ENCODE data around the gene GPT2.
"Not testable (repeated sequence)": the region's sequence is repeated elsewhere in the genome, so short reads cannot be mapped to it uniquely, and the experiment has no call there.

Gene GPT2

DNA sequence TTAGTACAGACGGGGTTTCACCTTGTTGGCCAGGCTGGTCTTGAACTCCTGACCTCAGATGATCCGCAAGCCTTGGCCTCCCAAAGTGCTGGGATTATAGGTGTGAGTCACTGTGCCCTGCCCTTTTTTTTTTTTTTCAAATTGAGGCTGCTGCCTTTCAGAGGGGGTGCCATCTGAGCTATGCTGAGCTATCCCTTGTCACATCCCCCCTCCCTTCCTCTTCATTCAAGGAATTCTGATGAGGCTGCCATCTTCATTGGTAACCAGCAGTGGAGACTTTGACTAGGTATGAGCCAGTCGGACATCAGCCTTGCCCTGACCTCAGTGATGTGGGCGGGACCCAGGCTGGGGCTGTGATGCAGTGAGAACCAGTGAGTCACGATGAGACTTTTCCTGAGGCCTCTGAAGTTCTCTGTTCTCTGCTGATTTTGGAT lies 24.4 kb upstream of the GPT2 start:
- Histone ChIP-seq H3K4me2 (ENCODE audit: low read length) (no peak overlapping the region), H3K27ac (ENCODE audit: low read depth, low read length) (no peak overlapping the region), H3K79me2 (ENCODE audit: control insufficient read depth, low read length) (no peaks in the 10 kb centered on the region), H3F3A (ENCODE audit: control insufficient read depth, insufficient read depth) (no peaks in the 10 kb centered on the region), H3K36me3 (ENCODE audit: control insufficient read depth, low read length) (no peaks in the 10 kb centered on the region), H3K27me3 (ENCODE audit: control insufficient read depth, low read length) (no peaks in the 10 kb centered on the region), H4K20me1 (ENCODE audit: control insufficient read depth, insufficient read depth, low read depth, low read length) (no peaks in the 10 kb centered on the region), H3K9me3 (ENCODE audit: control insufficient read depth, insufficient read depth, low read length) (no peaks in the 10 kb centered on the region), H3K9me2 (replicated peaks; ENCODE audit: control insufficient read depth, low read length) (no peaks in the 10 kb centered on the region), H3K4me3 (ENCODE audit: low read length) (no peak overlapping the region), H3K4me1 (ENCODE audit: control insufficient read depth, low read length) (peaks cover 23% of the 10 kb centered on the region)
- TF ChIP-seq EZH2phosphoT487 (IDR thresholded peaks at IDR 0.05; ENCODE audit: borderline replicate concordance, low read length) = no peak
- TF ChIP-seq, protein P1, sequence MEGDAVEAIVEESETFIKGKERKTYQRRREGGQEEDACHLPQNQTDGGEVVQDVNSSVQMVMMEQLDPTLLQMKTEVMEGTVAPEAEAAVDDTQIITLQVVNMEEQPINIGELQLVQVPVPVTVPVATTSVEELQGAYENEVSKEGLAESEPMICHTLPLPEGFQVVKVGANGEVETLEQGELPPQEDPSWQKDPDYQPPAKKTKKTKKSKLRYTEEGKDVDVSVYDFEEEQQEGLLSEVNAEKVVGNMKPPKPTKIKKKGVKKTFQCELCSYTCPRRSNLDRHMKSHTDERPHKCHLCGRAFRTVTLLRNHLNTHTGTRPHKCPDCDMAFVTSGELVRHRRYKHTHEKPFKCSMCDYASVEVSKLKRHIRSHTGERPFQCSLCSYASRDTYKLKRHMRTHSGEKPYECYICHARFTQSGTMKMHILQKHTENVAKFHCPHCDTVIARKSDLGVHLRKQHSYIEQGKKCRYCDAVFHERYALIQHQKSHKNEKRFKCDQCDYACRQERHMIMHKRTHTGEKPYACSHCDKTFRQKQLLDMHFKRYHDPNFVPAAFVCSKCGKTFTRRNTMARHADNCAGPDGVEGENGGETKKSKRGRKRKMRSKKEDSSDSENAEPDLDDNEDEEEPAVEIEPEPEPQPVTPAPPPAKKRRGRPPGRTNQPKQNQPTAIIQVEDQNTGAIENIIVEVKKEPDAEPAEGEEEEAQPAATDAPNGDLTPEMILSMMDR (IDR thresholded peaks at IDR 0.05; ENCODE audit: low read depth, low read length, poor library complexity, severe bottlenecking) = no peak

DNA sequence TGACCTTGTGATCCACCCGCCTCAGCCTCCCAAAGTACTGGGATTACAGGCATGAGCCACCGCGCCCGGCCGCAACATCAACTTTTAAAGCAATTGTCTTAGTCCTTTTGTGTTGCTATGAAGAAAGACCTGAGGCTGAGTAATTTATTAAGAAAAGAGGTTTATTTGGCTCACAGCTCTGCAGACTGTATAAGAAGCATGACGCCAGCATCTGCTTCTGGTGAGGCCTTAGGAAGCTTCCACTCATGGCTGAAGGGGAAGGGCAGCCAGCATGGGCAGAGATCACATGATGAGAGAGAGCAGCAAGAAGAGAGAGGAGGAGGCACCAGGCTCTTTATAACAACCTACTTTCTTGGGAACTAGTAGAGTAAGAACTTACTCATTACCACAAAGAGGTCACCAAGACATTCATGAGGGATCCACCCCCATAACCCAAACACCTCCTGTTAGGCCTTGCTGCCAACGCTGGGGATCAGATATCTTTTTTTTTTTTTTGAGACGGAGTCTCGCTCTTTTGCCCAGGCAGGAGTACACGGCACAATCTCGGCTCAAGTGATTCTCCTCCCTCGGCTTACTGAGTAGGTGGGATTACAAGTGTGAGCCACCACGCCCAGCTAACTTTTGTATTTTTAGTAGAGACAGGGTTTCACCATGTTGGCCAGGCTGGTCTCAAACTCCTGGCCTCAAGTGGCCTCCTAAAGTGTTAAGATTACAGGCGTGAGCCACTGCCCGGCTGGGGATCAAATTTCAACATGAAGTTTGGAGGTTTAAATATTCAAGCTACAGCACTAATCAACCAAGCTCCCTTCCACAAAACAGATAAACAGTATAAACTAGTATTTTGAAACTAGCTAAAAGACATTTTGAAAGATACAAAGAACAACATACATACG lies 21.4 kb upstream of the GPT2 start:
- H3K27ac ChIP-seq (ENCODE audit: low read depth, low read length) = no peak overlapping the region
- no peaks in the 10 kb centered on the region for H3F3A ChIP-seq (ENCODE audit: control insufficient read depth, insufficient read depth)
- H3K9me3 ChIP-seq (ENCODE audit: control insufficient read depth, insufficient read depth, low read length) = no peaks in the 10 kb centered on the region
- H3K27me3 ChIP-seq (ENCODE audit: control insufficient read depth, low read length) = no peaks in the 10 kb centered on the region
- no peaks in the 10 kb centered on the region for H4K20me1 ChIP-seq (ENCODE audit: control insufficient read depth, insufficient read depth, low read depth, low read length)
- H3K36me3 ChIP-seq (ENCODE audit: control insufficient read depth, low read length) = no peaks in the 10 kb centered on the region
- no peak for TF ChIP-seq EZH2phosphoT487 (IDR thresholded peaks at IDR 0.05; ENCODE audit: borderline replicate concordance, low read length)
- TF ChIP-seq, protein P1 (IDR thresholded peaks at IDR 0.05; ENCODE audit: low read depth, low read length, poor library complexity, severe bottlenecking) = no peak
- H3K4me1 ChIP-seq (ENCODE audit: control insufficient read depth, low read length) = peaks cover 11% of the 10 kb centered on the region
- no peak overlapping the region for H3K4me2 ChIP-seq (ENCODE audit: low read length)
- H3K79me2 ChIP-seq (ENCODE audit: control insufficient read depth, low read length) = no peaks in the 10 kb centered on the region
- no peaks in the 10 kb centered on the region for H3K9me2 ChIP-seq (replicated peaks; ENCODE audit: control insufficient read depth, low read length)
- H3K4me3 ChIP-seq (ENCODE audit: low read length) = no peak overlapping the region

DNA sequence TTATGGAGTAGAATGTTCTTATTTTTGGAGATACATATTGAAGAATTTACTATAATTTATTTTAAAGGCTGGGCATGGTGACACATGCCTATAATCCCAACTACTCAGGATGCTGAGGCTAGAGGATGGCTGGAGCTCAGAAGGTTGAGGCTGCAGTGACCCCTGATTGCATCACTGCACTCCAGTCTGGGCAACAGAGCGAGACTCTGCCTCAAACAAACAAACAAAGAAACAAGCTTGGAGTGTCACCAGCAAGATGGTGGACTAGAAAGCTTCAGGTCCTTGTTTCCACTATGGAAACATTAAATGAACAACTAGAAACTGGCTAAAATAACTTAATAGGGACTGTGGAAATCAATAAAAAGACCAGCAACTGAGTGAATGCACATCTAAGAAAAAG lies 17.9 kb upstream of the GPT2 start:
- no peaks in the 10 kb centered on the region for H3F3A ChIP-seq (ENCODE audit: control insufficient read depth, insufficient read depth)
- TF ChIP-seq, protein P1 (IDR thresholded peaks at IDR 0.05; ENCODE audit: low read depth, low read length, poor library complexity, severe bottlenecking) = no peak
- no peak for TF ChIP-seq EZH2phosphoT487 (IDR thresholded peaks at IDR 0.05; ENCODE audit: borderline replicate concordance, low read length)
- no peak overlapping the region for H3K27ac ChIP-seq (ENCODE audit: low read depth, low read length)

DNA sequence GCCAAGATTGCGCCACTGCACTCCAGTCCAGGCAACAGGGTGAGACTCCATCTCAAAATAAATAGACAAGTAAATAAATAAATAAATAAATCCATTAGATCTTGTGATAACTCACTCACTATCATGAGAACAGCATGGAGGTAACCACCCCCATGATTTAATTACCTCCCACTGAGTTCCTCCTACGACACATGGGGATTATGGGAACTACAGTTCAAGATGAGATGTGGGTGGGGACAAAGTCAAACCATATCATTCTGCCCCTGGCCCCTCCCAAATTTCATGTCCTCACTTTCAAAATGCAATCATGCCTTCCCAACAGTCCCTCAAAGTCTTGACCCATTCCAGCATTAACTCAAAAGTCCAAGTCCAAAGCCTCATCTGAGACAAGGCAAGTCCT lies 16.7 kb upstream of the GPT2 start:
- not testable (repeated sequence) for H3K36me3 ChIP-seq (ENCODE audit: control insufficient read depth, low read length); H3K4me3 ChIP-seq (ENCODE audit: low read length); H3K4me2 ChIP-seq (ENCODE audit: low read length); H3K4me1 ChIP-seq (ENCODE audit: control insufficient read depth, low read length); H3K9me2 ChIP-seq (replicated peaks; ENCODE audit: control insufficient read depth, low read length); H3K27ac ChIP-seq (ENCODE audit: low read depth, low read length); H3K27me3 ChIP-seq (ENCODE audit: control insufficient read depth, low read length); H4K20me1 ChIP-seq (ENCODE audit: control insufficient read depth, insufficient read depth, low read depth, low read length); H3F3A ChIP-seq (ENCODE audit: control insufficient read depth, insufficient read depth); H3K79me2 ChIP-seq (ENCODE audit: control insufficient read depth, low read length); H3K9me3 ChIP-seq (ENCODE audit: control insufficient read depth, insufficient read depth, low read length)

More for the DNA sequence above, 17.9 kb upstream of the GPT2 start:
- no peaks in the 10 kb centered on the region for H3K9me2 ChIP-seq (replicated peaks; ENCODE audit: control insufficient read depth, low read length)
- H3K79me2 ChIP-seq (ENCODE audit: control insufficient read depth, low read length) = no peaks in the 10 kb centered on the region
- H3K4me1 ChIP-seq (ENCODE audit: control insufficient read depth, low read length) = peaks cover 10% of the 10 kb centered on the region
- H4K20me1 ChIP-seq (ENCODE audit: control insufficient read depth, insufficient read depth, low read depth, low read length) = no peaks in the 10 kb centered on the region
- H3K27me3 ChIP-seq (ENCODE audit: control insufficient read depth, low read length) = no peaks in the 10 kb centered on the region
- H3K36me3 ChIP-seq (ENCODE audit: control insufficient read depth, low read length) = no peaks in the 10 kb centered on the region
- no peaks in the 10 kb centered on the region for H3K9me3 ChIP-seq (ENCODE audit: control insufficient read depth, insufficient read depth, low read length)
- no peak overlapping the region for H3K4me3 ChIP-seq (ENCODE audit: low read length)
- H3K4me2 ChIP-seq (ENCODE audit: low read length) = no peak overlapping the region

DNA sequence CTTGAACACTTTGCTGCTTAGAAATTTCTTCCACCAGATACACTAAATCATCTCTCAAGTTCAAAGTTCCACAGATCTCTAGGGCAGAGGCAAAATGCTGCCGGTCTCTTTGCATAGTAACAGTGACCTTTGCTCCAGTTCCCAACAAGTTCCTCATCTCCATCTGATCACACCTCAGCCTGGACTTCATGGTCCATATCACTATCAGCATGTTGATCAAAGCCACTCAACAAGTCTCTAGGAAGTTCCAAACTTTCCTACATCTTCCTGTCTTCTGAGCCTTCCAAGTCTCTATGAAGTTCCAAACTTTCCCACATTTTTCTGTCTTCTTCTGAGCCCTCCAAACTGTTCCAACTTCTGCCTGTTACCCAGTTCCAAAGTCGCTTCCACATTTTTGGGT lies 15.3 kb upstream of the GPT2 start:
- H3F3A ChIP-seq (ENCODE audit: control insufficient read depth, insufficient read depth); H3K27me3 ChIP-seq (ENCODE audit: control insufficient read depth, low read length): not testable (repeated sequence)

More for the DNA sequence above, 15.3 kb upstream of the GPT2 start:
- not testable (repeated sequence) for H3K36me3 ChIP-seq (ENCODE audit: control insufficient read depth, low read length); H3K4me2 ChIP-seq (ENCODE audit: low read length); H3K27ac ChIP-seq (ENCODE audit: low read depth, low read length); H3K9me2 ChIP-seq (replicated peaks; ENCODE audit: control insufficient read depth, low read length); H3K9me3 ChIP-seq (ENCODE audit: control insufficient read depth, insufficient read depth, low read length); H4K20me1 ChIP-seq (ENCODE audit: control insufficient read depth, insufficient read depth, low read depth, low read length); H3K79me2 ChIP-seq (ENCODE audit: control insufficient read depth, low read length); H3K4me1 ChIP-seq (ENCODE audit: control insufficient read depth, low read length); H3K4me3 ChIP-seq (ENCODE audit: low read length)

Measured in DOHH2 (cell line).